HG02973 (cell line): Measurements from ENCODE around the gene NUP54.

Experiments used
- ATAC-seq: cut with Tn5 transposase; IDR thresholded peaks from one replicate; pipeline ENCODE4 v1.9.1; 2021; ENCODE audit warnings: moderate library complexity; ENCODE audit not compliant: unreplicated experiment

NUP54 gene

GRCh38 chr4:76147454-76148141 lies 599 bp downstream of the NUP54 start:
- peak; percentile 34 for ATAC-seq

- ATAC-seq, result no peak
Observed at GRCh38 chr4:76144546-76144945, 3.7 kb downstream of the NUP54 start.

GRCh38 chr4:76141241-76141640 lies 7.0 kb downstream of the NUP54 start:
- no peak for ATAC-seq

- ATAC-seq, result no peak
Observed at GRCh38 chr4:76127754-76128153, 20.4 kb downstream of the NUP54 start.

DNA sequence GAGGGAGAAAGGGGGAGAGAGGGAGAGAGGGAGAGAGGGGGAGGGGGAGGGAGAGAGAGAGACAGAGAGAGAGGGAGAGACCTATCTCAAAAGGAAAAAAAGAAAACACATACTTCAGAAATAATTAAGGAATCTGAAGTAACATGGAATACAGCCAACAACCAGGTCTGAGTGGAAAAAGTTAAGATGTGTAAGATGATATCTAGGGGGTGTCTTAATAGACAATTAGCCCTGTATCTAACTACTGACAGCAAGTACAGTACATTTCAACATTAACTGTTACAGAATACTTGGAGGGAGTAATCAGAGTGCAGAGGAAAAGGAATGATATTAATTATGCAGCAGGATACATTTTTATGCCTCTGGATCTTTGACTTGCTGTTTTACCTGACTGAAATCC lies 22.4 kb downstream of the NUP54 start:
- ATAC-seq, result no peak

DNA sequence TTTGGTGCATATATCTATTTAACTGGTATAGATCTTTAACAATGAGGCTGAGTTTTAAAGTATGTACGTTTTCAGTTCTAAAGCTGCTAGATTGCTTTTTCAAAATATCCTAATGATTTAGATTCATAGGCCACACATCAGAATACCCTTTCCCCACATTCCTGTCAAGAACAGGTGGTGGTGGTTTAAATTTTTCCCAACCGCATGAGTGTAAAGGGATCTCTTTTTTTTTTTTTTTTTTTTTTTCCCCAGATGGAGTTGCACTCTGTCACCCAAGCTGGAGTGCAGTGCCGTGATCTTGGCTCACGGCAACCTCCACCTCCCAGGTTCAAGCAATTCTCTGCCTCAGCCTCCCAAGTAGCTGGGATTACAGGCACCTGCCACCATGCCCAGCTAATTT lies 28.0 kb downstream of the NUP54 start:
- no peak for ATAC-seq

DNA sequence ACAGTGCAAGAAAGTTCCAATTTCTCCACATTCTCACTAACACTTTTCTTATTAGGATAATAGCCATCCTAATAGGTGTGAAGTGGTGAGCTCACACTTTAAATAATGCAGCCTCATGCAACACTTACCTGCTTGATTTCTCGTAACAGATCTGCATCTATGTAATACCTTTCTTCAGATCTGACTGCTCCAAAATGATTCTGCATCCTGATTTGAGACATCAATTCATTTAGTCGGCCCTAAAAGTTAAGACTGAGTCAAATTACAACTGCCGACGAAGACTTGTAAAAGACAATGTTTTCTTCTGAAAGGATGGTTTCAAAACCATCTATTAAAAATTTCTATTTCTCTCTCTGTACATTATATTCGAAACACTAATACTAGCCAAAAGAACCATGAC lies 30.7 kb downstream of the NUP54 start:
- ATAC-seq, result no peak

DNA sequence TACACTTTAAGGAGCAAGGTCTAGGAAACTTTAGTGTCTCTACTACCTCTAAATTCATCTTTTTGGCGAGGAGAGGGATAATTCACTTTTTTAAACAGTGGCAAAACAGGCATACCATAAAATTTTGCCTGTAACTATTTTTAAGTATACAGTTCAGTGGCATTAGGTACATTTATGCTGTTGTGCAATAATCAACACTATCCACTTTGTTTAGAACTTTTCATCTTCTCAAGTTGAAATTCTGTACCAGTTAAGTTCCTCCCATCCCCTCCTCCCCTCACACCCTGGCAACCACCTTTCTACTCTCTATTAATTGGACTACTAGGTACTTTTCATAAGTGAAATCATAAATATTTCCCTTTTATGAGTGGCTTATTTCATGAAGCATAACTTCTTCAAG lies 31.4 kb downstream of the NUP54 start:
- ATAC-seq, result no peak

DNA sequence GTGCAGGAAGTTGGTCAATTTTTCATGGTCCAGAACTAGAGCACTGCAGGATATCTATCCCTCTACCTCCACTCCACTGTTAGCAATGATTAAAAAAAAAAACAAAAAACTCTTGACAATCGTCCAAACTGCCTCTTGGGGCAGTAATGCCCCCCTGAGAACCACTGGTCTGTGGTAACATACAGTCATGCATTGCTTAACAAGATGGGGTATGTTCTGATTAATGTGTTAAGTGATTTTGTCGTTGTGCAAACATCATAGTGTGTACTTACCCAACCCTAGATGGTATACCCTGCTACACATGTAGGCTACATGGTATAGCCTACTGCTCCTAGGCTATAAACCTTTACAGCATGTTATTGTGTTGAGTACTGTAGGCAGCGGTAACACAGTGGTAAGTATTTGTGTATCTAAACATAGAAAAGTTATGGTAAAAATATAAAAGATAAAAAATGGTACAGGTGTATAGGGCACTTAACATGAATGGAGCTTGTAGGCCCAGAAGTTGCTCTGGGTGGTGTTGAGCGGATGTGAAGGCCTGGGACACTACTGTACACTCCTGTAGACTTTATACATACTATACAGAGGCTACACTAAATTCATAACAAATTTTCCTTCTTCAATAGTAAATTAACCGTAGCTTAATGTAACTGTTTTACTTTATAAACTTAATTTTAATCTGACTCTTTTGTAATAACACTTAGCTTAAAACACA lies 39.6 kb downstream of the NUP54 start:
- no peak for ATAC-seq

- no peak for ATAC-seq
Observed at GRCh38 chr4:76106442-76106841, 41.8 kb downstream of the NUP54 start.

DNA sequence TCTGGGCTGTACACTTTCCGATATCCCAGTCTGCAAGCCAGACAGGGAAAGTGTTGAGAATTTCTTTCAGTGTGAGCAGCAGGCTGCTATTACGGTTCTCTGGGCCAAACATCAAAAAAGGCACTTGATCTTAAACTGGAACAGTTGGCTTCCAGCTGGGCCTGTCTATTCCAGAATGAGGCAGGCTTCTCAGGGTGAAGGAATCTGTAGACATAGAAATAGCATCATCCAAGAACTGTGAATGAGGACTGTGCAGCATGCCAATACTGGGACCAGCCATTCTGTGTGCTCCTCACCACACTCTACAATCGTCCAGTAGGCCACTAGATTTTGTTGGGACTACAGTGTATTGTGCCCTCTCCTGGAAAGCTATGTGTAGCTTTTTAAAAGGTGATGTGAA lies 42.5 kb downstream of the NUP54 start:
- no peak for ATAC-seq

DNA sequence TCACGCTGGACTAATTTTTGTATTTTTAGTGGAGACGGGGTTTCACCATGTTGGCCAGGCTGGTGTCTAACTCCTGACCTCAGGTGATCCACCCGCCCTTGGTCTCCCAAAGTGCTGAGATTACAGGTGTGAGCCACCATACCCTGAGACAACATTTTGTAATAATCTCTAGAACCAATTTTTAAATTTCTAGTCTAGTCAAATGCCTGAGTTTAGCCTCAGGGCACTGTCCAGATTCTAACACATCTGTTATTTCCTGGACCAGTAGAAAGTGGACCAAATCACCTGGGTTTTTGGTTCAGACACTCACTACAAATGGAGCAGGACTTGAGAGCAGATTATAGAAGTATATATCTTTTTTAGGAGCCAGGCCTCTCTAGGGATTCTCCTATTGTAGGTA lies 52.1 kb downstream of the NUP54 start:
- ATAC-seq, result no peak

GRCh38 chr4:76095568-76095967 lies 52.6 kb downstream of the NUP54 start:
- ATAC-seq, result no peak

DNA sequence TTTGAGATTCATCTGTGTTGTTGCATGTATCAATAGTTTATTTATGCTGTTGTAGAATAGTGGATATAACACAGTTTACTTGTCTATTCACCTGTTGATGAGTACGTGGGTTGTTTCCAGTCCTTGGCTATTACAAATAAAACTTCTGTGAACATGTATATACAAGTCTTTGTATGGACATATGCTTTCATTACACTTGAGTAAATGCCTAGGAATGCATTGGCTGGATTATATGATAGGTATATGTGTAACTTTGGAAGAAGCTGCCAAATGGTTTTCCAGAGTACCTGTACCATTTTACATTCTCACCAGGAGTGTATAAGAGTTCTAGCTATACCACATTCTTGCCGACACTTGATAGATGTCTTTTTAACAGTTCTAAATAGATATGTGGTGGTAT lies 57.1 kb downstream of the NUP54 start:
- no peak for ATAC-seq

GRCh38 chr4:76090241-76090691 lies 57.9 kb downstream of the NUP54 start:
- ATAC-seq, result no peak

GRCh38 chr4:76088719-76089118 lies 59.5 kb downstream of the NUP54 start:
- ATAC-seq, result no peak

- no peak for ATAC-seq
Observed at GRCh38 chr4:76087007-76087769, 61.0 kb downstream of the NUP54 start.

DNA sequence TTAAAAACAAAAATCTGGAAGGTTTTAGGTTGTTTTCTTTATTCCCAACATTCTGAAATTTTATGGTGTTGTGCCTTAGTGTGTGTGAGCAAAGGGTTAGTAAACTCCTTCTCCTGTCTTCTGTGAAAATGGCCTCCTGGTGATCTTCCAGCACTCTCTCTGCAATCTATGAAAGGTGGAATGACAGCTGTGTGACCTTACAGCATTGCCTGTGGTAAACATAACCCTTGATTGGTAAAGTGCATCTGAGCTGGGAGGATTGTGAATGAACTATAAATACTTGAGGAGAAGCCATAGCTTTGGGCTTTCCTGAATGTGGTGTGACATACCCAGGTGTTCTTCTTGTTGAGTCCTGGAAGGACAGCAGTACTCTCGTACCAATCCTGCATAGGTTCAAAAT lies 63.7 kb downstream of the NUP54 start:
- ATAC-seq, result no peak

DNA sequence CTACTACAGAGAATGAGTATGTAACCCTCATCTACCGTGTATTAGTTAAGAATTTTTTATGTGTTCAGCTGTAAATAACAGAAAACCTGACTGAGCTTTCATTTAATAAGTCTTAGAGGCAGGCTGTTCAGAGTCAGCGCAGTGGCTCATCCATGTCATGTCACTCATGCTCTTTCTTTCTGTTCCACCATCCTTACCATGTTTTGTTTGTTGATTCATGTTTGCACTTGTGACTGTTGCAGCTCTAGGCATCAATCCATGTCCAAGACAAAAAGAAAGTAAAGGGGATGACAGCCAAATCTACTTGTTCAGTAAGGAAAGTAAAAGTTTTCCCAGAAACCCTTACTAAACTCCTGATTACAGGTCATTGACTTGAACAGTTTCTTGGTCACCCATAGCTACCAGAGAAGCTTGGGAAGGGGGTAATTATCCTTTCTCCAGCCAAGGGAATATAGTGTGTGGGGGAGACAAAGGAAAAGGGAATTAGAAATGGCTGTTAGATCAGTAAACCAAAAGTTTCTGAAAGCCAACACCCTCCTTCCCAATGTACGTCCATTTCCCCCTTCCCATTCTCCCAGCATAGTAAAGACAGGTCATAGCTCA lies 64.7 kb downstream of the NUP54 start:
- ATAC-seq, result no peak

GRCh38 chr4:76078033-76078613 lies 70.1 kb downstream of the NUP54 start:
- no peak for ATAC-seq

DNA sequence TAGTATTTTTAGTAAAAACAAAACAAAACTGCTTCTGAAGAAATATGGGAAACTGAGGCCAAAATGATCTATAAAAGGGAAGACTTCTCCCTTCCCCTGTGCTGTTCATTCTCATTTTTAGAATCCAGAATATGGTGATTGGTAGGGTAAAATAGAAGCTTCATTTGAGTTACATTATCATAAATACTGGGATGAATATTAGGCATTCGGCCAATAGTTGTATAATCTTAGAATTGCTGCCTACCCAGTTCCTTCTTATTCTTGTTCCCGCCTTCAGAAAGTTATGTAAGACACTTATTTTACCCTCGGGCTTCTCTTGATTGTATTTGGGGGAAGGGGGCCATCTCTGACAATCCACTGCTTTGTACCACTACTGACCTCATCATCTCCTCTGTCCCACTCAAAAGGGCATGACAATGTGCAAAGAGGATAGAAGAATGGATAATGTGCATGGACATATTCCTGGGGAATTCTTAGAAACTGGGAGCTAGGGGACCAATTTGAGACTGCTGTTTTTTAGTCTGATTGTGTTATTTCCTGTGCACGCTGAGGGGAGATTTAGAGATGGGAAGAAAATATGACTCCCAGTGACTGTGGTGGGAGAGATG lies 73.1 kb downstream of the NUP54 start:
- no peak for ATAC-seq
